ENCODE measurements around the gene EFEMP1. TPM values are rescaled to one million over a fixed set of nuclear protein-coding genes. Genes with fewer than 3 reads are reported as not detected.

EFEMP1 gene
- polyA plus RNA-seq, 1 of the 3 experiments (the other 2 are of a cell fraction) = 1,015 TPM

GRCh38 chr2:55885127-55885943, 38.2 kb downstream of the EFEMP1 start (continued):
- TF ChIP-seq EP300 (IDR thresholded peaks at IDR 0.05; ENCODE audit: borderline replicate concordance in 1 of 2, low read depth in 1 of 2, low read length in 1 of 2) (peak; percentile 37 to 94; a peak in 2 of 4 replicates), FOSL2 (IDR thresholded peaks at IDR 0.05; ENCODE audit: borderline replicate concordance, low read depth) (peak; percentile 98), SMC3 (IDR thresholded peaks at IDR 0.05; ENCODE audit: low read depth, low read length) (no peak), CTCF (IDR thresholded peaks at IDR 0.05) (no peak), CHD2 (IDR thresholded peaks at IDR 0.05; ENCODE audit: low read length, partially characterized antibody) (no peak), GATA2 (CRISPR knock-in tag; IDR thresholded peaks at IDR 0.05) (no peak), RCOR1 (IDR thresholded peaks at IDR 0.05; ENCODE audit: low read length) (no peak), FOXM1 (IDR thresholded peaks at IDR 0.05; ENCODE audit: low read depth) (peak; percentile 69; the same call in 1 of the 2 replicates), RAD21 (IDR thresholded peaks at IDR 0.05; ENCODE audit: low read length) (no peak), NRF1 (IDR thresholded peaks at IDR 0.05; ENCODE audit: low read depth, low read length) (no peak), RXRA (IDR thresholded peaks at IDR 0.05; ENCODE audit: borderline replicate concordance, low read depth) (0 out of 2 replicates have a peak, but pooled peaks have one; percentile 45)

GRCh38 chr2:55883829-55884228, 39.8 kb downstream of the EFEMP1 start:
- no peak overlapping the region for H3K4me2 ChIP-seq
- H3K4me3 ChIP-seq (ENCODE audit: low read depth in 2 of 2, low read length in 1 of 2) = no peak overlapping the region
- peaks cover 7% of the 10 kb centered on the region; the same call in 1 of the 2 replicates for H3K79me2 ChIP-seq (ENCODE audit: insufficient read depth)
- no peak overlapping the region for H3K9ac ChIP-seq
- no peaks in the 10 kb centered on the region for H3K27me3 ChIP-seq (ENCODE audit: insufficient read depth)
- H4K20me1 ChIP-seq (ENCODE audit: insufficient read depth) = no peaks in the 10 kb centered on the region
- peaks cover 42% of the 10 kb centered on the region for H3F3A ChIP-seq (replicated peaks; ENCODE audit: insufficient read depth)
- ChIA-PET CTCF (no interaction called here), POLR2A (no interaction called here)
- 81% methylated on average over 1 of the region's 1 CpG for WGBS (ENCODE audit: low lambda C conversion rate)
- H3K27ac ChIP-seq (ENCODE audit: low read depth in 2 of 2, low read length in 1 of 2) = peak overlapping the region; percentile 56 to 98; a peak in 3 of 4 replicates
- H2AFZ ChIP-seq (ENCODE audit: low read depth) = no peak overlapping the region
- H3K9me2 ChIP-seq = no peaks in the 10 kb centered on the region
- H3K4me1 ChIP-seq (ENCODE audit: control insufficient read depth in 1 of 2, insufficient read depth in 2 of 2, low read depth in 1 of 2, low read length in 1 of 2) = peaks cover 0 to 48% of the 10 kb centered on the region in 2 experiments; a peak in 2 of 4 replicates
- H3K9me3 ChIP-seq = no peaks in the 10 kb centered on the region
- peaks cover 12 to 20% of the 10 kb centered on the region in 2 experiments for H3K36me3 ChIP-seq (replicated peaks in 1 of 2; ENCODE audit: control insufficient read depth in 1 of 2, insufficient read depth in 2 of 2, low read length in 1 of 2)
- TF ChIP-seq NRF1 (IDR thresholded peaks at IDR 0.05; ENCODE audit: low read depth, low read length) (no peak), IRF3 (IDR thresholded peaks at IDR 0.05; ENCODE audit: low read depth, low read length) (no peak), EP300 (IDR thresholded peaks at IDR 0.05; ENCODE audit: borderline replicate concordance in 1 of 2, low read depth in 1 of 2, low read length in 1 of 2) (no peak), YY1 (IDR thresholded peaks at IDR 0.05; ENCODE audit: low read depth) (no peak), USF2 (IDR thresholded peaks at IDR 0.05; ENCODE audit: borderline replicate concordance, low read depth, low read length) (no peak), EZH2phosphoT487 (IDR thresholded peaks at IDR 0.05; ENCODE audit: borderline replicate concordance, low read depth) (no peak), FOXJ3 (CRISPR knock-in tag; IDR thresholded peaks at IDR 0.05) (no peak), RFX5 (IDR thresholded peaks at IDR 0.05; ENCODE audit: low read length) (no peak), MXI1 (IDR thresholded peaks at IDR 0.05; ENCODE audit: low read depth, low read length) (no peak), GATA2 (CRISPR knock-in tag; IDR thresholded peaks at IDR 0.05) (no peak), RXRA (IDR thresholded peaks at IDR 0.05; ENCODE audit: borderline replicate concordance, low read depth) (no peak), RCOR1 (IDR thresholded peaks at IDR 0.05; ENCODE audit: low read length) (no peak), USF1 (IDR thresholded peaks at IDR 0.05; ENCODE audit: borderline replicate concordance, low read depth) (no peak), SMC3 (IDR thresholded peaks at IDR 0.05; ENCODE audit: low read depth, low read length) (no peak)
- DNase-seq = no peak

Measured in SK-N-SH (cell line).